Muscle layer of duodenum (tissue), 2 donors: Measurements from ENCODE around the gene VPS11.

Source experiments
- H3K27ac ChIP-seq: one replicate; pipeline ENCODE4 v1.7.0; 2013; ENCODE audit warnings: mild to moderate bottlenecking, low read length
- H3K27me3 ChIP-seq: one replicate; pipeline ENCODE4 v1.7.0; 2013; ENCODE audit warnings: low read depth, mild to moderate bottlenecking, control low read depth, low read length
- H3K36me3 ChIP-seq, 2 donors: one replicate each; pipeline ENCODE4 v1.7.0; 2013; ENCODE audit warnings: low read length in 2 of 2, control low read depth in 1 of 2, mild to moderate bottlenecking in 1 of 2; ENCODE audit not compliant: insufficient read depth in 2 of 2, control insufficient read depth in 1 of 2
- H3K4me1 ChIP-seq, 2 donors: one replicate each; pipeline ENCODE4 v1.7.0; 2013; ENCODE audit warnings: low read length in 2 of 2, mild to moderate bottlenecking in 2 of 2, control low read depth in 1 of 2, moderate library complexity in 1 of 2; ENCODE audit not compliant: insufficient read depth in 2 of 2, control insufficient read depth in 1 of 2
- H3K4me3 ChIP-seq, 2 donors: one replicate each; pipeline ENCODE4 v1.7.0; 2013; ENCODE audit warnings: low read length in 2 of 2, low read depth in 1 of 2, mild to moderate bottlenecking in 1 of 2
- H3K9me3 ChIP-seq, 2 donors: one replicate each; pipeline ENCODE4 v1.7.0; 2013; ENCODE audit warnings: low read length in 2 of 2, control low read depth in 1 of 2, mild to moderate bottlenecking in 1 of 2; ENCODE audit not compliant: control insufficient read depth in 1 of 2
- donor health status: healthy.

VPS11 gene

GRCh38 chr11:119085437-119085847 lies 17.8 kb downstream of the VPS11 start:
- H3K4me1 ChIP-seq, result peaks cover 6 to 11% of the 10 kb centered on the region in 2 donors
- peak overlapping the region; percentile 82 for H3K27ac ChIP-seq
- H3K9me3 ChIP-seq, result no peaks in the 10 kb centered on the region
- H3K27me3 ChIP-seq, result no peaks in the 10 kb centered on the region
- H3K4me3 ChIP-seq, result peak overlapping the region; percentile 87 to 93
- H3K36me3 ChIP-seq, result peaks cover 19 to 23% of the 10 kb centered on the region in 2 donors

GRCh38 chr11:119087123-119087522 lies 19.5 kb downstream of the VPS11 start:
- no peak overlapping the region for H3K27ac ChIP-seq
- H3K4me3 ChIP-seq, result no peak overlapping the region
- H3K4me1 ChIP-seq, result peaks cover 6 to 11% of the 10 kb centered on the region in 2 donors
- H3K9me3 ChIP-seq, result no peaks in the 10 kb centered on the region
- no peaks in the 10 kb centered on the region for H3K27me3 ChIP-seq
- H3K36me3 ChIP-seq, result peaks cover 4 to 6% of the 10 kb centered on the region in 2 donors

DNA sequence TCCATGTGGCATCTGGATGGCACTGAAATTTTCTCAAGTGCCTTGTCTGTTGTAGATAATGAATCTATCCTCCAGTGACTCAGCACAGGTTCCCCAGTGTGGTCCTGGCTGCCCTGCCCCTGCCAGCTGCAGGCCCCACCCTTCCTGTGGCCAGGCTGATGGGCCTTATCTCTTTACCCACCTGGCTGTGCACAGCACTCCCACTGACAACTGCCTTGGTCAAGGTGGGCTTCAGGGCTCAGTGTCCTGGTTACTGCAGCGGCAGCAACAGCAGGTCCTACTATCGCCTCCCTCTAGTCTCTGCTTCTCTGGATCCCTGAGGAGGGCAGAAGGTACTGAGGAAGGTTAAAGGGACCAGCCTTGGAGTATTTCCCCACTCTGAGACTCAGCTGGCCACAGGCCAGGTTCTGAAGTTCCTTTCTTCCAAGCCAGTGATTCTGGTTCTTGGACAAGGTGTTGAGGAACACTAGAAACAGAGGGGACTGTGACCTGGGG lies 20.2 kb downstream of the VPS11 start:
- H3K4me1 ChIP-seq, result peaks cover 9 to 18% of the 10 kb centered on the region in 2 donors
- H3K36me3 ChIP-seq, result no peaks in the 10 kb centered on the region
- H3K9me3 ChIP-seq, result no peaks in the 10 kb centered on the region
- no peak overlapping the region for H3K27ac ChIP-seq
- H3K4me3 ChIP-seq, result no peak overlapping the region
- H3K27me3 ChIP-seq, result no peaks in the 10 kb centered on the region

GRCh38 chr11:119088406-119088805 lies 20.8 kb downstream of the VPS11 start:
- H3K4me1 ChIP-seq, result peaks cover 15 to 24% of the 10 kb centered on the region in 2 donors

GRCh38 chr11:119089319-119089718 lies 21.7 kb downstream of the VPS11 start:
- Histone ChIP-seq H3K4me1 (peaks cover 20 to 31% of the 10 kb centered on the region in 2 donors), H3K27me3 (no peaks in the 10 kb centered on the region), H3K9me3 (no peaks in the 10 kb centered on the region), H3K27ac (no peak overlapping the region), H3K4me3 (no peak overlapping the region), H3K36me3 (no peaks in the 10 kb centered on the region)

More at GRCh38 chr11:119088406-119088805, 20.8 kb downstream of the VPS11 start:
- Histone ChIP-seq H3K27me3 (no peaks in the 10 kb centered on the region), H3K9me3 (no peaks in the 10 kb centered on the region), H3K27ac (no peak overlapping the region), H3K4me3 (no peak overlapping the region), H3K36me3 (no peaks in the 10 kb centered on the region)

GRCh38 chr11:119091178-119091577 lies 23.6 kb downstream of the VPS11 start:
- Histone ChIP-seq H3K4me3 (no peak overlapping the region), H3K4me1 (peaks cover 14 to 26% of the 10 kb centered on the region in 2 donors), H3K27me3 (no peaks in the 10 kb centered on the region), H3K9me3 (no peaks in the 10 kb centered on the region), H3K27ac (no peak overlapping the region), H3K36me3 (peaks cover 0 to under 1% of the 10 kb centered on the region in 2 donors)

GRCh38 chr11:119091966-119092879 lies 24.6 kb downstream of the VPS11 start:
- Histone ChIP-seq H3K27ac (no peak overlapping the region), H3K9me3 (no peaks in the 10 kb centered on the region), H3K36me3 (peaks cover 9% of the 10 kb centered on the region in 2 donors), H3K4me3 (peak overlapping the region in 1 of 2 donors; percentile 7), H3K27me3 (no peaks in the 10 kb centered on the region), H3K4me1 (peaks cover 14 to 26% of the 10 kb centered on the region in 2 donors)

GRCh38 chr11:119092880-119093842 lies 25.5 kb downstream of the VPS11 start:
- H3K4me1 ChIP-seq, result peaks cover 14 to 23% of the 10 kb centered on the region in 2 donors
- H3K27ac ChIP-seq, result peak overlapping the region; percentile 55
- H3K4me3 ChIP-seq, result peak overlapping the region; percentile 73 to 88

GRCh38 chr11:119093942-119094815 lies 26.6 kb downstream of the VPS11 start:
- Histone ChIP-seq H3K4me1 (peaks cover 14 to 23% of the 10 kb centered on the region in 2 donors), H3K27ac (peak overlapping the region; percentile 55), H3K4me3 (peak overlapping the region; percentile 73 to 88), H3K9me3 (no peaks in the 10 kb centered on the region), H3K27me3 (no peaks in the 10 kb centered on the region), H3K36me3 (peaks cover 17 to 20% of the 10 kb centered on the region in 2 donors)

More at GRCh38 chr11:119092880-119093842, 25.5 kb downstream of the VPS11 start:
- Histone ChIP-seq H3K27me3 (no peaks in the 10 kb centered on the region), H3K9me3 (no peaks in the 10 kb centered on the region), H3K36me3 (peaks cover 17 to 19% of the 10 kb centered on the region in 2 donors)

GRCh38 chr11:119094816-119095065 lies 27.1 kb downstream of the VPS11 start:
- peak overlapping the region; percentile 63 for H3K27ac ChIP-seq
- peaks cover 17 to 20% of the 10 kb centered on the region in 2 donors for H3K36me3 ChIP-seq
- H3K27me3 ChIP-seq, result no peaks in the 10 kb centered on the region
- H3K4me1 ChIP-seq, result peaks cover 14 to 23% of the 10 kb centered on the region in 2 donors
- H3K4me3 ChIP-seq, result peak overlapping the region; percentile 73 to 88
- no peaks in the 10 kb centered on the region for H3K9me3 ChIP-seq
